ENCODE data around the gene PPT2. TPM values are rescaled to one million over a fixed set of nuclear protein-coding genes. Genes with fewer than 3 reads are reported as not detected.

PPT2 gene
- polyA plus RNA-seq, 4 donors: 3.1 to 26.5 (median 10.3) TPM

- peak overlapping the region; percentile 61 to 81 (median 72) for H3K4me3 ChIP-seq (ENCODE audit: low read depth in 1 of 3, low read length in 3 of 3)
- H3K27me3 ChIP-seq (ENCODE audit: control insufficient read depth in 3 of 3, insufficient read depth in 3 of 3, low read length in 3 of 3): no peaks in the 10 kb centered on the region
- H3K36me3 ChIP-seq (ENCODE audit: control insufficient read depth in 3 of 3, insufficient read depth in 2 of 3, low read depth in 1 of 3, low read length in 3 of 3): no peaks in the 10 kb centered on the region
- peaks cover 2 to 40% (median 2%) of the 10 kb centered on the region in 3 donors for H3K4me1 ChIP-seq (ENCODE audit: control insufficient read depth in 3 of 3, insufficient read depth in 2 of 3, low read depth in 1 of 3, low read length in 2 of 3)
- 0% methylated on average over 55 to 58 of the region's 58 CpGs for WGBS, 3 donors
- peak; percentile 73 to 94 for DNase-seq
- no peaks in the 10 kb centered on the region for H3K9me3 ChIP-seq (ENCODE audit: control insufficient read depth in 2 of 2, insufficient read depth in 1 of 2, low read depth in 1 of 2, low read length in 1 of 2)
- FAIRE-seq: no peak
- H3K27ac ChIP-seq (ENCODE audit: low read depth in 1 of 3, low read length in 2 of 3): peak overlapping the region; percentile 98 to 99 (median 98)
Observed at GRCh38 chr6:32195902-32196681, 42.2 kb downstream of the PPT2 start.

- peak in 1 of 2 donors; percentile 30 for DNase-seq
- peak overlapping the region in 2 of 3 donors; percentile 72 to 81 for H3K4me3 ChIP-seq (ENCODE audit: low read depth in 1 of 3, low read length in 3 of 3)
- no peaks in the 10 kb centered on the region for H3K36me3 ChIP-seq (ENCODE audit: control insufficient read depth in 3 of 3, insufficient read depth in 2 of 3, low read depth in 1 of 3, low read length in 3 of 3)
- H3K4me1 ChIP-seq (ENCODE audit: control insufficient read depth in 3 of 3, insufficient read depth in 2 of 3, low read depth in 1 of 3, low read length in 2 of 3): peaks cover 0 to 31% (median 2%) of the 10 kb centered on the region in 3 donors
- WGBS, 3 donors: 33 to 37% (median 34%) methylated on average over 26 to 28 of the region's 28 CpGs
- H3K27me3 ChIP-seq (ENCODE audit: control insufficient read depth in 3 of 3, insufficient read depth in 3 of 3, low read length in 3 of 3): no peaks in the 10 kb centered on the region
- FAIRE-seq: no peak
- peak overlapping the region; percentile 98 to 99 (median 98) for H3K27ac ChIP-seq (ENCODE audit: low read depth in 1 of 3, low read length in 2 of 3)
- no peaks in the 10 kb centered on the region for H3K9me3 ChIP-seq (ENCODE audit: control insufficient read depth in 2 of 2, insufficient read depth in 1 of 2, low read depth in 1 of 2, low read length in 1 of 2)
Observed at GRCh38 chr6:32196682-32197616, 43.0 kb downstream of the PPT2 start.

GRCh38 chr6:32198345-32198696 is 44.4 kb downstream of the PPT2 start:
- H3K27ac ChIP-seq (ENCODE audit: low read depth in 1 of 3, low read length in 2 of 3): no peak overlapping the region

GRCh38 chr6:32198866-32199265 is 44.9 kb downstream of the PPT2 start:
- Histone ChIP-seq H3K4me3 (ENCODE audit: low read depth in 1 of 3, low read length in 3 of 3) (no peak overlapping the region), H3K27ac (ENCODE audit: low read depth in 1 of 3, low read length in 2 of 3) (no peak overlapping the region), H3K27me3 (ENCODE audit: control insufficient read depth in 3 of 3, insufficient read depth in 3 of 3, low read length in 3 of 3) (no peaks in the 10 kb centered on the region), H3K4me1 (ENCODE audit: control insufficient read depth in 3 of 3, insufficient read depth in 2 of 3, low read depth in 1 of 3, low read length in 2 of 3) (peaks cover 0 to 19% (median 0%) of the 10 kb centered on the region in 3 donors), H3K36me3 (ENCODE audit: control insufficient read depth in 3 of 3, insufficient read depth in 2 of 3, low read depth in 1 of 3, low read length in 3 of 3) (no peaks in the 10 kb centered on the region), H3K9me3 (ENCODE audit: control insufficient read depth in 2 of 2, insufficient read depth in 1 of 2, low read depth in 1 of 2, low read length in 1 of 2) (no peaks in the 10 kb centered on the region)
- WGBS, 3 donors: 82 to 85% (median 83%) methylated on average over 17 of the region's 17 CpGs
- FAIRE-seq (no peak), DNase-seq (no peak)

More at GRCh38 chr6:32198345-32198696, 44.4 kb downstream of the PPT2 start:
- no peaks in the 10 kb centered on the region for H3K27me3 ChIP-seq (ENCODE audit: control insufficient read depth in 3 of 3, insufficient read depth in 3 of 3, low read length in 3 of 3)
- no peak for FAIRE-seq
- H3K4me3 ChIP-seq (ENCODE audit: low read depth in 1 of 3, low read length in 3 of 3): no peak overlapping the region
- H3K4me1 ChIP-seq (ENCODE audit: control insufficient read depth in 3 of 3, insufficient read depth in 2 of 3, low read depth in 1 of 3, low read length in 2 of 3): peaks cover 0 to 19% (median 0%) of the 10 kb centered on the region in 3 donors
- no peaks in the 10 kb centered on the region for H3K36me3 ChIP-seq (ENCODE audit: control insufficient read depth in 3 of 3, insufficient read depth in 2 of 3, low read depth in 1 of 3, low read length in 3 of 3)
- DNase-seq: no peak
- H3K9me3 ChIP-seq (ENCODE audit: control insufficient read depth in 2 of 2, insufficient read depth in 1 of 2, low read depth in 1 of 2, low read length in 1 of 2): no peaks in the 10 kb centered on the region
- 43 to 81% (median 52%) methylated on average over 3 of the region's 3 CpGs for WGBS, 3 donors

- H3K9me3 ChIP-seq (ENCODE audit: control insufficient read depth in 2 of 2, insufficient read depth in 1 of 2, low read depth in 1 of 2, low read length in 1 of 2): no peaks in the 10 kb centered on the region
- no peaks in the 10 kb centered on the region for H3K27me3 ChIP-seq (ENCODE audit: control insufficient read depth in 3 of 3, insufficient read depth in 3 of 3, low read length in 3 of 3)
- H3K27ac ChIP-seq (ENCODE audit: low read depth in 1 of 3, low read length in 2 of 3): no peak overlapping the region
- no peak overlapping the region for H3K4me3 ChIP-seq (ENCODE audit: low read depth in 1 of 3, low read length in 3 of 3)
- FAIRE-seq (no peak), DNase-seq (no peak)
- peaks cover 0 to 11% (median 0%) of the 10 kb centered on the region in 3 donors for H3K4me1 ChIP-seq (ENCODE audit: control insufficient read depth in 3 of 3, insufficient read depth in 2 of 3, low read depth in 1 of 3, low read length in 2 of 3)
- WGBS, 3 donors: 82 to 91% (median 89%) methylated on average over 11 to 13 of the region's 13 CpGs
- H3K36me3 ChIP-seq (ENCODE audit: control insufficient read depth in 3 of 3, insufficient read depth in 2 of 3, low read depth in 1 of 3, low read length in 3 of 3): no peaks in the 10 kb centered on the region
Observed at GRCh38 chr6:32200711-32201475, 47.0 kb downstream of the PPT2 start.

GRCh38 chr6:32202186-32202585 is 48.2 kb downstream of the PPT2 start:
- no peak overlapping the region for H3K4me3 ChIP-seq (ENCODE audit: low read depth in 1 of 3, low read length in 3 of 3)
- no peaks in the 10 kb centered on the region for H3K36me3 ChIP-seq (ENCODE audit: control insufficient read depth in 3 of 3, insufficient read depth in 2 of 3, low read depth in 1 of 3, low read length in 3 of 3)
- 87 to 90% (median 89%) methylated on average over 9 of the region's 9 CpGs for WGBS, 3 donors
- DNase-seq: no peak
- no peak overlapping the region for H3K27ac ChIP-seq (ENCODE audit: low read depth in 1 of 3, low read length in 2 of 3)
- FAIRE-seq: no peak
- no peaks in the 10 kb centered on the region for H3K9me3 ChIP-seq (ENCODE audit: control insufficient read depth in 2 of 2, insufficient read depth in 1 of 2, low read depth in 1 of 2, low read length in 1 of 2)
- H3K4me1 ChIP-seq (ENCODE audit: control insufficient read depth in 3 of 3, insufficient read depth in 2 of 3, low read depth in 1 of 3, low read length in 2 of 3): peaks cover 0 to 4% (median 0%) of the 10 kb centered on the region in 3 donors
- H3K27me3 ChIP-seq (ENCODE audit: control insufficient read depth in 3 of 3, insufficient read depth in 3 of 3, low read length in 3 of 3): no peaks in the 10 kb centered on the region

GRCh38 chr6:32203426-32204267 is 49.7 kb downstream of the PPT2 start:
- FAIRE-seq: no peak
- 76 to 80% (median 79%) methylated on average over 9 of the region's 9 CpGs for WGBS, 3 donors
- Histone ChIP-seq H3K36me3 (ENCODE audit: control insufficient read depth in 3 of 3, insufficient read depth in 2 of 3, low read depth in 1 of 3, low read length in 3 of 3) (no peaks in the 10 kb centered on the region), H3K4me3 (ENCODE audit: low read depth in 1 of 3, low read length in 3 of 3) (no peak overlapping the region), H3K27ac (ENCODE audit: low read depth in 1 of 3, low read length in 2 of 3) (no peak overlapping the region), H3K4me1 (ENCODE audit: control insufficient read depth in 3 of 3, insufficient read depth in 2 of 3, low read depth in 1 of 3, low read length in 2 of 3) (no peaks in the 10 kb centered on the region), H3K27me3 (ENCODE audit: control insufficient read depth in 3 of 3, insufficient read depth in 3 of 3, low read length in 3 of 3) (no peaks in the 10 kb centered on the region), H3K9me3 (ENCODE audit: control insufficient read depth in 2 of 2, insufficient read depth in 1 of 2, low read depth in 1 of 2, low read length in 1 of 2) (no peaks in the 10 kb centered on the region)
- no peak for DNase-seq
